Esophagus mucosa (tissue), 1 donor: ENCODE results near the gene GALC. TPM values are rescaled to one million over a fixed set of nuclear protein-coding genes. Genes with fewer than 3 reads are reported as not detected.

Experiments used
- ATAC-seq: fragments of 200-7000 bp; cut with Tn5 transposase; one replicate; pipeline ENCODE4 v1.9.1; 2020
- total RNA-seq: library from RNA; stranded (reverse); gene quantifications from one replicate; pipeline ENCODE4 v1.2.4, GENCODE V29; 2023
- donor health status: DM: yes; HTN: yes; CAD: no.

Gene GALC
- total RNA-seq, 1 donor from 2014 or later = 5.3 TPM

GRCh38 chr14:87952307-87953094 lies 40.5 kb downstream of the GALC start:
- ATAC-seq = no peak

GRCh38 chr14:87944987-87945604 lies 47.9 kb downstream of the GALC start:
- ATAC-seq = peak; percentile 35

GRCh38 chr14:87940894-87941293 lies 52.1 kb downstream of the GALC start:
- no peak for ATAC-seq

GRCh38 chr14:87940382-87940781 lies 52.6 kb downstream of the GALC start:
- ATAC-seq = no peak

GRCh38 chr14:87935886-87936285 lies 57.1 kb downstream of the GALC start:
- no peak for ATAC-seq

- ATAC-seq = no peak
Measured at GRCh38 chr14:87935081-87935828, 57.7 kb downstream of the GALC start.

GRCh38 chr14:87934185-87934584 lies 58.8 kb downstream of the GALC start:
- no peak for ATAC-seq

- ATAC-seq = no peak
Measured at GRCh38 chr14:87916886-87917275, 76.1 kb downstream of the GALC start.

- ATAC-seq = peak; percentile 31
Measured at GRCh38 chr14:87916103-87916885, 76.7 kb downstream of the GALC start.

- no peak for ATAC-seq
Measured at GRCh38 chr14:87908550-87908949, 84.4 kb downstream of the GALC start.

GRCh38 chr14:87901652-87902051 lies 91.3 kb downstream of the GALC start:
- no peak for ATAC-seq

- ATAC-seq = no peak
Measured at GRCh38 chr14:87901236-87901635, 91.7 kb downstream of the GALC start.

- ATAC-seq = no peak
Measured at GRCh38 chr14:87899228-87899627, 93.8 kb downstream of the GALC start.

GRCh38 chr14:87898301-87898700 lies 94.7 kb downstream of the GALC start:
- ATAC-seq = no peak

GRCh38 chr14:87896393-87897380 lies 96.3 kb downstream of the GALC start:
- no peak for ATAC-seq

GRCh38 chr14:87894920-87895319 lies 98.1 kb downstream of the GALC start:
- ATAC-seq = no peak

GRCh38 chr14:87892763-87893162 lies 100.2 kb downstream of the GALC start:
- ATAC-seq = no peak

- no peak for ATAC-seq
Measured at GRCh38 chr14:87888136-87888999, 104.6 kb downstream of the GALC start.

- no peak for ATAC-seq
Measured at GRCh38 chr14:87883750-87884149, 109.2 kb downstream of the GALC start.
